ENCODE measurements around the gene SLC39A7. TPM values are rescaled to one million over a fixed set of nuclear protein-coding genes. Genes with fewer than 3 reads are reported as not detected.

Gene SLC39A7
- total RNA-seq, 2 donors from 2014 or later, result 71.3 to 106 TPM

GRCh38 chr6:33199687-33200218 is 914 bp upstream of the SLC39A7 start:
- no peaks in the 10 kb centered on the region for H3K27me3 ChIP-seq (replicated peaks; ENCODE audit: insufficient read depth)
- H3K9me3 ChIP-seq, result no peaks in the 10 kb centered on the region
- TF ChIP-seq CTCF (IDR thresholded peaks at IDR 0.05), result no peak
- H3K27ac ChIP-seq, result peak overlapping the region; percentile 97 to 99
- H3K4me3 ChIP-seq, result peak overlapping the region; percentile 99
- DNase-seq (ENCODE audit: low spot score) (no peak), ATAC-seq (ENCODE audit: insufficient number of reproducible peaks, low FRiP score, low read depth) (no peak)
- peaks cover 26 to 48% of the 10 kb centered on the region in 2 donors for H3K4me1 ChIP-seq (ENCODE audit: control insufficient read depth in 1 of 2, low read depth in 2 of 2)
- H3K36me3 ChIP-seq, result peaks cover 38% of the 10 kb centered on the region

GRCh38 chr6:33201147-33201545 is 479 bp downstream of the SLC39A7 start:
- no peak for DNase-seq (ENCODE audit: low spot score)
- TF ChIP-seq CTCF (IDR thresholded peaks at IDR 0.05), result no peak
- no peak for ATAC-seq (ENCODE audit: insufficient number of reproducible peaks, low FRiP score, low read depth)
- Histone ChIP-seq H3K4me1 (ENCODE audit: control insufficient read depth in 1 of 2, low read depth in 2 of 2) (peaks cover 29 to 55% of the 10 kb centered on the region in 2 donors), H3K9me3 (no peaks in the 10 kb centered on the region), H3K27ac (peak overlapping the region; percentile 97 to 99), H3K36me3 (peaks cover 24% of the 10 kb centered on the region), H3K4me3 (peak overlapping the region; percentile 99), H3K27me3 (replicated peaks; ENCODE audit: insufficient read depth) (no peaks in the 10 kb centered on the region)

- peak overlapping the region; percentile 99 for H3K4me3 ChIP-seq
- no peak for DNase-seq (ENCODE audit: low spot score)
- H3K36me3 ChIP-seq, result peaks cover 19% of the 10 kb centered on the region
- H3K27ac ChIP-seq, result no peak overlapping the region
- peaks cover 29 to 57% of the 10 kb centered on the region in 2 donors for H3K4me1 ChIP-seq (ENCODE audit: control insufficient read depth in 1 of 2, low read depth in 2 of 2)
- no peaks in the 10 kb centered on the region for H3K9me3 ChIP-seq
- TF ChIP-seq CTCF (IDR thresholded peaks at IDR 0.05), result no peak
- H3K27me3 ChIP-seq (replicated peaks; ENCODE audit: insufficient read depth), result no peaks in the 10 kb centered on the region
- no peak for ATAC-seq (ENCODE audit: insufficient number of reproducible peaks, low FRiP score, low read depth)
These were observed 1.3 kb downstream of the SLC39A7 start for GRCh38 chr6:33201935-33202334.

- DNase-seq (ENCODE audit: low spot score) (no peak), ATAC-seq (ENCODE audit: insufficient number of reproducible peaks, low FRiP score, low read depth) (no peak)
- Histone ChIP-seq H3K36me3 (peaks cover 15% of the 10 kb centered on the region), H3K4me3 (no peak overlapping the region), H3K9me3 (no peaks in the 10 kb centered on the region), H3K27me3 (replicated peaks; ENCODE audit: insufficient read depth) (no peaks in the 10 kb centered on the region), H3K4me1 (ENCODE audit: control insufficient read depth in 1 of 2, low read depth in 2 of 2) (peaks cover 29 to 59% of the 10 kb centered on the region in 2 donors), H3K27ac (no peak overlapping the region)
- no peak for TF ChIP-seq CTCF (IDR thresholded peaks at IDR 0.05)
These were observed 2.1 kb downstream of the SLC39A7 start for GRCh38 chr6:33202799-33203198.

GRCh38 chr6:33203443-33204164 is 2.9 kb downstream of the SLC39A7 start:
- Histone ChIP-seq H3K27me3 (replicated peaks; ENCODE audit: insufficient read depth) (no peaks in the 10 kb centered on the region), H3K27ac (no peak overlapping the region), H3K36me3 (peaks cover 15% of the 10 kb centered on the region), H3K9me3 (no peaks in the 10 kb centered on the region), H3K4me1 (ENCODE audit: control insufficient read depth in 1 of 2, low read depth in 2 of 2) (peaks cover 29 to 51% of the 10 kb centered on the region in 2 donors), H3K4me3 (peak overlapping the region; percentile 90)
- DNase-seq (ENCODE audit: low spot score) (no peak), ATAC-seq (ENCODE audit: insufficient number of reproducible peaks, low FRiP score, low read depth) (no peak)
- no peak for TF ChIP-seq CTCF (IDR thresholded peaks at IDR 0.05)

Measured in thoracic aorta (tissue), 2 donors.